Smooth muscle cell (in vitro differentiated cells): ENCODE measurements around the gene MYT1. TPM values are rescaled to one million over a fixed set of nuclear protein-coding genes. Genes with fewer than 3 reads are reported as not detected.

Experiments used
- DNase-seq: peaks from one replicate; lab custom pipeline; 2025; ENCODE audit not compliant: unreplicated experiment; lab: John Stamatoyannopoulos, UW
- H2AFZ ChIP-seq: fragments of 200-600 bp; sonication (generic); 2 replicates; pipeline ENCODE4 v1.6.0; 2016; ENCODE audit warnings: antibody characterized with exemption, low read depth, mild to moderate bottlenecking
- H3F3A ChIP-seq: fragments of 200-600 bp; sonication (generic); 2 replicates; pipeline ENCODE4 v1.6.0; 2017; ENCODE audit warnings: antibody characterized with exemption, low read depth
- H3K27ac ChIP-seq: fragments of 200-600 bp; sonication (generic); 2 replicates; pipeline ENCODE4 v1.5.1; 2016; ENCODE audit warnings: low read depth, mild to moderate bottlenecking
- H3K27me3 ChIP-seq: fragments of 200-600 bp; sonication (generic); 2 replicates; pipeline ENCODE4 v1.6.1; 2016; ENCODE audit warnings: low read depth, mild to moderate bottlenecking
- H3K36me3 ChIP-seq: fragments of 200-600 bp; sonication (generic); 2 replicates; pipeline ENCODE4 v1.5.1; 2016; ENCODE audit warnings: low read depth
- H3K4me1 ChIP-seq: fragments of 200-600 bp; sonication (generic); 2 replicates; pipeline ENCODE4 v1.5.1; 2016; ENCODE audit warnings: low read depth
- H3K4me2 ChIP-seq: fragments of 200-600 bp; sonication (generic); 2 replicates; pipeline ENCODE4 v1.6.0; 2016; ENCODE audit warnings: mild to moderate bottlenecking
- H3K4me3 ChIP-seq: fragments of 200-600 bp; sonication (generic); 2 replicates; pipeline ENCODE4 v1.5.1; 2016; ENCODE audit warnings: mild to moderate bottlenecking
- H3K79me2 ChIP-seq: fragments of 200-600 bp; sonication (generic); 2 replicates; pipeline ENCODE4 v1.6.0; 2016; ENCODE audit warnings: low read depth, mild to moderate bottlenecking
- H3K9ac ChIP-seq: fragments of 200-600 bp; sonication (generic); 2 replicates; pipeline ENCODE4 v1.6.0; 2016; ENCODE audit warnings: low read depth
- H3K9me3 ChIP-seq: fragments of 200-600 bp; sonication (generic); replicated peaks from 2 replicates; pipeline ENCODE4 v1.5.1; 2016; ENCODE audit warnings: low read depth
- H4K20me1 ChIP-seq: fragments of 200-600 bp; sonication (generic); 2 replicates; pipeline ENCODE4 v1.6.0; 2016; ENCODE audit warnings: low read depth
- CTCF ChIP-seq: fragments of 200-600 bp; sonication (generic); IDR thresholded peaks from 2 replicates; pipeline ENCODE4 v1.5.1; 2017; ENCODE audit warnings: borderline replicate concordance, mild to moderate bottlenecking, antibody characterized with exemption; ENCODE audit not compliant: insufficient read depth, poor library complexity, severe bottlenecking
- WGBS: methylation state at CpG from one replicate; pipeline ENCODE4 v1.1.7; 2016; ENCODE audit warnings: low lambda C conversion rate; 5-methylcytosine and 5-hydroxymethylcytosine counted together
- polyA plus RNA-seq: library from polyadenylated mRNA; unstranded; fragments of >200 nt; fragmentation: Nextera tagmentation; extraction: Ambion mirVana; gene quantifications from 2 replicates; pipeline ENCODE4 v1.2.1, GENCODE V29; 2016
- total RNA-seq: library from RNA; depleted of rRNA; stranded (reverse); fragments of >200 nt; gene quantifications from 2 replicates; pipeline ENCODE4 v1.2.3, GENCODE V29; 2014

The MYT1 gene
- total RNA-seq (0.09 TPM in 2 replicates), polyA plus RNA-seq (0.05 TPM in 1 of 2 replicates, not detected in the other)

- no peak within 1 kb of the TSS for H3K4me3 ChIP-seq
- no peaks in the 10 kb centered on the region for H4K20me1 ChIP-seq
- no peaks in the 10 kb centered on the region for H3K36me3 ChIP-seq
- peaks cover 29% of the 10 kb centered on the region for H3K4me1 ChIP-seq
- no peaks in the 10 kb centered on the region for H3F3A ChIP-seq
- H3K27me3 ChIP-seq, result peaks cover 54% of the 10 kb centered on the region
- H3K27ac ChIP-seq, result no peak within 1 kb of the TSS
- H3K79me2 ChIP-seq, result no peaks in the 10 kb centered on the region
- no peak within 1 kb of the TSS for H2AFZ ChIP-seq
- TF ChIP-seq CTCF, result no peak
- H3K9ac ChIP-seq, result no peak within 1 kb of the TSS
- H3K9me3 ChIP-seq, result no peaks in the 10 kb centered on the region
- 87% methylated on average over 21 of the region's 21 CpGs for WGBS
- H3K4me2 ChIP-seq, result no peak within 1 kb of the TSS
- no peak for DNase-seq
Measured at GRCh38 chr20:64164123-64164836, at the start of gene MYT1. MYT1 (plus strand) TSS chr20:64164452; CDS start chr20:64198862, 34,410 bp downstream.

- H3K36me3 ChIP-seq, result no peaks in the 10 kb centered on the region
- WGBS, result 83% methylated on average over 14 of the region's 14 CpGs
- no peaks in the 10 kb centered on the region for H3K27me3 ChIP-seq
- H3K9me3 ChIP-seq, result no peaks in the 10 kb centered on the region
- no peak for TF ChIP-seq CTCF
- H3K9ac ChIP-seq, result no peak overlapping the region
- no peak for DNase-seq
- no peaks in the 10 kb centered on the region for H3K4me1 ChIP-seq
- no peak overlapping the region for H3K4me2 ChIP-seq
- no peaks in the 10 kb centered on the region for H4K20me1 ChIP-seq
- H3K4me3 ChIP-seq, result no peak overlapping the region
- H3F3A ChIP-seq, result no peaks in the 10 kb centered on the region
- no peak overlapping the region for H3K27ac ChIP-seq
- H2AFZ ChIP-seq, result no peak overlapping the region
- no peaks in the 10 kb centered on the region for H3K79me2 ChIP-seq
Measured at GRCh38 chr20:64115171-64115911, 48.9 kb upstream of the MYT1 start.

- peaks cover under 1% of the 10 kb centered on the region for H3K27me3 ChIP-seq
Measured at GRCh38 chr20:64116016-64116415, 48.2 kb upstream of the MYT1 start.

More at GRCh38 chr20:64116016-64116415, 48.2 kb upstream of the MYT1 start:
- TF ChIP-seq CTCF, result no peak
- H3K9me3 ChIP-seq, result no peaks in the 10 kb centered on the region
- H3K4me2 ChIP-seq, result no peak overlapping the region
- no peak overlapping the region for H2AFZ ChIP-seq
- no peaks in the 10 kb centered on the region for H3K79me2 ChIP-seq
- no peaks in the 10 kb centered on the region for H3K4me1 ChIP-seq
- no peaks in the 10 kb centered on the region for H3F3A ChIP-seq
- H3K4me3 ChIP-seq, result no peak overlapping the region
- H3K36me3 ChIP-seq, result no peaks in the 10 kb centered on the region
- whole genome bisulfite sequencing, result 93% methylated on average over 21 of the region's 21 CpGs
- no peak overlapping the region for H3K9ac ChIP-seq
- H4K20me1 ChIP-seq, result no peaks in the 10 kb centered on the region
- H3K27ac ChIP-seq, result no peak overlapping the region
- no peak for DNase-seq
